Umbilical cord (tissue), 2 donors: ENCODE measurements around the gene ADGRB2. TPM values are rescaled to one million over a fixed set of nuclear protein-coding genes. Genes with fewer than 3 reads are reported as not detected.
"Not testable (repeated sequence)": the region's sequence is repeated elsewhere in the genome, so short reads cannot be mapped to it uniquely, and the experiment has no call there.

Experiments
- DNase-seq: peaks from one replicate; pipeline ENCODE4 v3.0.0-alpha.2; 2015; ENCODE audit warnings: low spot score
- total RNA-seq: library from RNA; depleted of rRNA; stranded (reverse); fragments of >200 nt; gene quantifications from one replicate; pipeline ENCODE4 v1.2.3, GENCODE V29; 2014; ENCODE audit warnings: low replicate concordance; ENCODE audit not compliant: insufficient read depth

The ADGRB2 gene
- total RNA-seq, 1 donor from 2014 or later = 13.2 TPM

- no peak for DNase-seq
Measured at GRCh38 chr1:31727195-31727594, 36.9 kb downstream of the ADGRB2 start.

GRCh38 chr1:31726715-31727114 lies 37.4 kb downstream of the ADGRB2 start:
- DNase-seq = no peak

- no peak for DNase-seq
Measured at GRCh38 chr1:31725777-31726535, 38.2 kb downstream of the ADGRB2 start.

- DNase-seq = no peak
Measured at GRCh38 chr1:31725134-31725533, 39.0 kb downstream of the ADGRB2 start.

GRCh38 chr1:31723828-31724359 lies 40.2 kb downstream of the ADGRB2 start:
- DNase-seq = peak; percentile 79

- peak; percentile 25 for DNase-seq
Measured at GRCh38 chr1:31718327-31718897, 45.7 kb downstream of the ADGRB2 start.

GRCh38 chr1:31717341-31717740 lies 46.8 kb downstream of the ADGRB2 start:
- no peak for DNase-seq

GRCh38 chr1:31715873-31716220 lies 48.3 kb downstream of the ADGRB2 start:
- DNase-seq = no peak

- peak; percentile 98 for DNase-seq
Measured at GRCh38 chr1:31715087-31715872, 48.9 kb downstream of the ADGRB2 start.

- DNase-seq = peak; percentile 92
Measured at GRCh38 chr1:31714442-31715086, 49.6 kb downstream of the ADGRB2 start.

GRCh38 chr1:31712630-31713029 lies 51.5 kb downstream of the ADGRB2 start:
- peak; percentile 93 for DNase-seq

- DNase-seq = no peak
Measured at GRCh38 chr1:31712068-31712467, 52.1 kb downstream of the ADGRB2 start.

GRCh38 chr1:31708324-31708723 lies 55.8 kb downstream of the ADGRB2 start:
- DNase-seq = no peak

GRCh38 chr1:31707711-31708110 lies 56.4 kb downstream of the ADGRB2 start:
- DNase-seq = peak; percentile 84

GRCh38 chr1:31707059-31707600 lies 57.0 kb downstream of the ADGRB2 start:
- not testable (repeated sequence) for DNase-seq

- no peak for DNase-seq
Measured at GRCh38 chr1:31706384-31707058, 57.6 kb downstream of the ADGRB2 start.

GRCh38 chr1:31705080-31705866 lies 58.9 kb downstream of the ADGRB2 start:
- peak; percentile 89 for DNase-seq

- peak; percentile 76 for DNase-seq
Measured at GRCh38 chr1:31704271-31705079, 59.7 kb downstream of the ADGRB2 start.
